ENCODE data around the gene FAM186B. TPM values are rescaled to one million over a fixed set of nuclear protein-coding genes. Genes with fewer than 3 reads are reported as not detected.

The FAM186B gene
- total RNA-seq, 4 donors from 2014 or later: 0.31 to 0.69 TPM; not detected in 2

- H3K9me3 ChIP-seq: no peaks in the 10 kb centered on the region
- no peak overlapping the region for H3K4me3 ChIP-seq
- H3K36me3 ChIP-seq: no peaks in the 10 kb centered on the region
- H3K27ac ChIP-seq: no peak overlapping the region
- peaks cover 61% of the 10 kb centered on the region for H3K27me3 ChIP-seq
- no peak for ATAC-seq
- H3K4me1 ChIP-seq: peaks cover 0 to 29% (median 12%) of the 10 kb centered on the region in 3 donors
- WGBS, 2 donors (ENCODE audit: low coverage in 1 of 2): 84 to 96% methylated on average over 5 to 6 of the region's 7 CpGs
- TF ChIP-seq EP300 (IDR thresholded peaks at IDR 0.05) (no peak), POLR2A (IDR thresholded peaks at IDR 0.05) (no peak), POLR2AphosphoS5 (IDR thresholded peaks at IDR 0.05) (no peak), CTCF (IDR thresholded peaks at IDR 0.05) (no peak)
These were observed 63.4 kb downstream of the FAM186B start for GRCh38 chr12:49541911-49542505.

- H3K4me1 ChIP-seq: peaks cover 0 to 29% (median 12%) of the 10 kb centered on the region in 3 donors
- H3K4me3 ChIP-seq: no peak overlapping the region
- no peaks in the 10 kb centered on the region for H3K9me3 ChIP-seq
- ATAC-seq: no peak
- TF ChIP-seq CTCF (IDR thresholded peaks at IDR 0.05) (no peak), POLR2AphosphoS5 (IDR thresholded peaks at IDR 0.05) (no peak), EP300 (IDR thresholded peaks at IDR 0.05) (no peak), POLR2A (IDR thresholded peaks at IDR 0.05) (no peak)
- 85 to 90% methylated on average over 4 to 16 of the region's 18 CpGs for WGBS, 2 donors (ENCODE audit: low coverage in 1 of 2)
- H3K27me3 ChIP-seq: peaks cover 61% of the 10 kb centered on the region
- no peaks in the 10 kb centered on the region for H3K36me3 ChIP-seq
- H3K27ac ChIP-seq: no peak overlapping the region
These were observed 64.1 kb downstream of the FAM186B start for GRCh38 chr12:49541140-49541861.

- no peak overlapping the region for H3K27ac ChIP-seq
These were observed 65.0 kb downstream of the FAM186B start for GRCh38 chr12:49540229-49541139.

More at GRCh38 chr12:49540229-49541139, 65.0 kb downstream of the FAM186B start:
- Histone ChIP-seq H3K4me3 (no peak overlapping the region), H3K9me3 (no peaks in the 10 kb centered on the region), H3K27me3 (peaks cover 61% of the 10 kb centered on the region), H3K4me1 (peaks cover 0 to 29% (median 12%) of the 10 kb centered on the region in 3 donors), H3K36me3 (no peaks in the 10 kb centered on the region)
- ATAC-seq: no peak
- TF ChIP-seq EP300 (IDR thresholded peaks at IDR 0.05) (no peak), POLR2A (IDR thresholded peaks at IDR 0.05) (no peak), POLR2AphosphoS5 (IDR thresholded peaks at IDR 0.05) (no peak), CTCF (IDR thresholded peaks at IDR 0.05) (no peak)
- WGBS, 2 donors (ENCODE audit: low coverage in 1 of 2): 69 to 82% methylated on average over 4 to 10 of the region's 21 CpGs
